Activated T-cell treated with anti-CD3 and anti-CD28 coated beads, Interleukin-2, amount 50 U/mL, for 4 hours (primary cell): Measurements from ENCODE around the gene CASZ1. TPM values are rescaled to one million over a fixed set of nuclear protein-coding genes. Genes with fewer than 3 reads are reported as not detected.

Source experiments
- total RNA-seq, 3 donors: library from RNA; stranded (reverse); gene quantifications; one replicate each; pipeline ENCODE4 v1.2.1, GENCODE V29; 2021

The CASZ1 gene
- total RNA-seq, 3 donors from 2014 or later: 6.9 to 11.2 (median 8.4) TPM

Other genes starting within 250 kb of the CASZ1 start
- gene TARDBP, start 216.0 kb upstream of the CASZ1 start, total RNA-seq: 100 to 1,000 TPM; 196 to 208 (median 201) TPM